Endothelial cell of umbilical vein (primary cell): ENCODE measurements around the gene TFDP1. TPM values are rescaled to one million over a fixed set of nuclear protein-coding genes. Genes with fewer than 3 reads are reported as not detected.

Experiments
- BruUV-seq: library from RNA; stranded (reverse); fragments of 400-500 nt; replicated peaks from 2 replicates; lab custom pipeline; 2021; lab: Mats Ljungman, UMichigan
- CTCF ChIA-PET: fragments of 300-600, 350-600 bp; sonication (Branson Sonifier 250); formaldehyde crosslinking; loops from one replicate; lab custom pipeline; 2021; ENCODE audit warnings: antibody characterized with exemption, inconsistent platforms; lab: Charles Lee
- POLR2A ChIA-PET: fragments of 300-600, 350-600 bp; sonication (Branson Sonifier 250); formaldehyde crosslinking; loops from one replicate; lab custom pipeline; 2021; ENCODE audit warnings: antibody characterized with exemption, inconsistent platforms; lab: Charles Lee
- DNase-seq: peaks from one replicate; pipeline ENCODE4 v3.0.0-alpha.2; 2011; ENCODE audit warnings: low read depth, low spot score
- FAIRE-seq: peaks from 2 replicates; lab custom pipeline; 2011; peaks lifted over from hg19 to GRCh38; lab: Jason Lieb, UNC
- H2AFZ ChIP-seq: 2 replicates; pipeline ENCODE4 v1.6.0; 2012; ENCODE audit warnings: low read depth, low read length, control low read depth, inconsistent platforms
- H3K27ac ChIP-seq: 2 replicates; pipeline ENCODE4 v1.5.1; 2011; ENCODE audit warnings: low read depth, mild to moderate bottlenecking, control low read depth, low read length, moderate library complexity; ENCODE audit not compliant: insufficient read depth
- H3K27me3 ChIP-seq, 2 experiments: 2 replicates each; pipeline versions ENCODE4 v1.6.0 to v1.6.1; 2011; ENCODE audit warnings: low read length in 2 of 2, mixed read lengths in 1 of 2; ENCODE audit not compliant: control insufficient read depth in 2 of 2, insufficient read depth in 2 of 2
- H3K36me3 ChIP-seq, 2 experiments: 2 replicates in 1 of 2; 3 replicates in 1 of 2; pipeline ENCODE4 v1.5.1; 2011; ENCODE audit warnings: low read length in 2 of 2, mild to moderate bottlenecking in 1 of 2, moderate library complexity in 1 of 2; ENCODE audit not compliant: control insufficient read depth in 2 of 2, insufficient read depth in 2 of 2; ENCODE audit errors: extremely low read depth in 1 of 2
- H3K4me1 ChIP-seq: 3 replicates; pipeline ENCODE4 v1.5.1; 2011; ENCODE audit warnings: mild to moderate bottlenecking, low read length; ENCODE audit not compliant: control insufficient read depth, insufficient read depth; ENCODE audit errors: extremely low read depth
- H3K4me2 ChIP-seq: 2 replicates; pipeline ENCODE4 v1.6.1; 2011; ENCODE audit warnings: low read length, control low read depth, mixed read lengths; ENCODE audit not compliant: insufficient read depth
- H3K4me3 ChIP-seq, 3 experiments: fragments of 200-600 bp in 1 of 3; sonication (generic), shearing (Covaris generic) in 1 of 3; replicated peaks in 1 of 3; 2 replicates each; pipeline ENCODE4 v1.5.1; 2011 to 2016; ENCODE audit warnings: control low read depth in 3 of 3, low read length in 3 of 3, mild to moderate bottlenecking in 2 of 3, inconsistent platforms in 1 of 3, low read depth in 1 of 3, moderate library complexity in 1 of 3; ENCODE audit not compliant: insufficient read depth in 1 of 3
- H3K79me2 ChIP-seq: 2 replicates; pipeline ENCODE4 v1.6.0; 2012; ENCODE audit warnings: low read length, inconsistent platforms; ENCODE audit not compliant: control insufficient read depth, insufficient read depth
- H3K9ac ChIP-seq: replicated peaks from 2 replicates; pipeline ENCODE3; 2011; ENCODE audit warnings: low read length, control low read depth; ENCODE audit not compliant: insufficient read depth; ENCODE audit errors: extremely low read depth
- H3K9me1 ChIP-seq: replicated peaks from 3 replicates; pipeline ENCODE4 v1.6.0; 2011; ENCODE audit warnings: mild to moderate bottlenecking, low read length; ENCODE audit not compliant: control insufficient read depth, insufficient read depth; ENCODE audit errors: extremely low read depth
- H3K9me3 ChIP-seq: replicated peaks from 2 replicates; pipeline ENCODE4 v1.5.1; 2012; ENCODE audit warnings: low read length, inconsistent platforms; ENCODE audit not compliant: control insufficient read depth, insufficient read depth
- H4K20me1 ChIP-seq: replicated peaks from 2 replicates; pipeline ENCODE3; 2011; ENCODE audit warnings: mild to moderate bottlenecking, low read length; ENCODE audit not compliant: control insufficient read depth, insufficient read depth; ENCODE audit errors: extremely low read depth
- CTCF ChIP-seq, 2 donors: IDR thresholded peaks; 1 replicate in 1 of 2; 2 replicates in 1 of 2; pipeline ENCODE4 v1.5.1; 2011; ENCODE audit warnings: low read length in 2 of 2, mild to moderate bottlenecking in 2 of 2, moderate library complexity in 2 of 2, control low read depth in 1 of 2, inconsistent platforms in 1 of 2, low read depth in 1 of 2; ENCODE audit not compliant: insufficient read depth in 1 of 2; ENCODE audit errors: extremely low read depth in 1 of 2
- EZH2 ChIP-seq: IDR thresholded peaks from 2 replicates; pipeline ENCODE4 v1.6.1; 2012; ENCODE audit warnings: borderline replicate concordance, low read depth, mild to moderate bottlenecking, moderate library complexity, low read length, inconsistent platforms; ENCODE audit not compliant: severe bottlenecking
- FOS ChIP-seq: IDR thresholded peaks from 2 replicates; pipeline ENCODE4 v1.6.1; 2011; ENCODE audit warnings: mild to moderate bottlenecking, low read length, moderate library complexity, borderline replicate concordance; ENCODE audit not compliant: insufficient read depth
- GATA2 ChIP-seq: IDR thresholded peaks from 2 replicates; pipeline ENCODE4 v1.7.0; 2011; ENCODE audit warnings: low read depth, mild to moderate bottlenecking, moderate library complexity, mixed read lengths, low read length; ENCODE audit not compliant: insufficient read length, insufficient read depth
- JUN ChIP-seq: IDR thresholded peaks from 2 replicates; pipeline ENCODE4 v1.6.1; 2011; ENCODE audit warnings: borderline replicate concordance, low read depth; ENCODE audit not compliant: insufficient read length, insufficient read depth
- MAX ChIP-seq: IDR thresholded peaks from 2 replicates; pipeline ENCODE4 v1.6.1; 2011; ENCODE audit not compliant: insufficient read depth, insufficient read length
- MYC ChIP-seq: IDR thresholded peaks from one replicate; pipeline ENCODE4 v1.6.1; 2011; ENCODE audit warnings: mild to moderate bottlenecking, low read depth, low read length
- POLR2A ChIP-seq: IDR thresholded peaks from 2 replicates; pipeline ENCODE4 v1.6.1; 2012; ENCODE audit warnings: low read depth, mild to moderate bottlenecking, control low read depth, low read length
- POLR2AphosphoS5 ChIP-seq: IDR thresholded peaks from 2 replicates; pipeline ENCODE4 v1.6.1; 2012; ENCODE audit warnings: low read depth, mild to moderate bottlenecking, control low read depth, low read length, moderate library complexity; ENCODE audit not compliant: insufficient read depth
- dilution Hi-C: fragments of 300-500 bp; cut with MboI; formaldehyde crosslinking; loops from one replicate; pipeline ENCODE4 v1.15.0; 2019; ENCODE audit warnings: low sequenced_read_pairs; ENCODE audit not compliant: extremely low pct_ligation_motif_present
- intact Hi-C: fragments of 100-400 bp; cut with micrococcal nuclease; formaldehyde crosslinking; loops from one replicate; pipeline ENCODE4 v1.10.0; 2022
- polyA plus RNA-seq, 4 experiments: library from polyadenylated mRNA; depleted of rRNA in 3 of 4; stranded (reverse) in 3 of 4; unstranded in 1 of 4; fragments of >200 nt; gene quantifications; 2 replicates each; pipeline versions ENCODE4 v1.2.1 to v1.2.3, GENCODE V29; 2011 to 2012; ENCODE audit warnings: missing spikeins in 1 of 4
- total RNA-seq: library from RNA; stranded (reverse); gene quantifications from 2 replicates; pipeline ENCODE4 v1.2.3, GENCODE V29; 2021

The TFDP1 gene
- total and polyA plus RNA-seq, 2 donors (not counting 3 experiments of a cell fraction or from before 2014, with no cell fraction given) = 64.3 to 137 TPM

- no peaks in the 10 kb centered on the region for H3K4me1 ChIP-seq
- H3K79me2 ChIP-seq = no peaks in the 10 kb centered on the region
- no peak overlapping the region for H3K4me2 ChIP-seq
- no peaks in the 10 kb centered on the region for H4K20me1 ChIP-seq
- DNase-seq (no peak), FAIRE-seq (no peak)
- H3K9me3 ChIP-seq = no peaks in the 10 kb centered on the region
- ChIA-PET CTCF (interaction anchor here (3.5 kb wide), 1 partner anchor 11 kb away, joined by 14 read pairs; no protein-coding TSS in a partner anchor), POLR2A (no interaction called here)
- H2AFZ ChIP-seq = no peak overlapping the region
- BruUV-seq = no TSS peak
- no peaks in the 10 kb centered on the region for H3K9me1 ChIP-seq
- intact Hi-C loops (no loop called here), dilution Hi-C loops (no loop called here)
- H3K27ac ChIP-seq = no peak overlapping the region
- no peaks in the 10 kb centered on the region for H3K36me3 ChIP-seq
- TF ChIP-seq CTCF (IDR thresholded peaks at IDR 0.05; ENCODE audit: extremely low read depth in 1 of 2, insufficient read depth in 1 of 2, low read depth in 1 of 2, low read length in 2 of 2) (no peak), JUN (no peak), POLR2AphosphoS5 (no peak), GATA2 (no peak), POLR2A (no peak), MAX (no peak), FOS (no peak), EZH2 (no peak), MYC (no peak)
- peaks cover 7 to 31% of the 10 kb centered on the region in 2 experiments for H3K27me3 ChIP-seq
- H3K9ac ChIP-seq = no peak overlapping the region
- H3K4me3 ChIP-seq = no peak overlapping the region
Measured at GRCh38 chr13:113573065-113573464, 11.5 kb upstream of the TFDP1 start.
